AG09309 (cell line): ENCODE measurements around the gene UBE2D3.
"Not testable (repeated sequence)": the region's sequence is repeated elsewhere in the genome, so short reads cannot be mapped to it uniquely, and the experiment has no call there.

Experiments used
- DNase-seq: peaks from one replicate; pipeline ENCODE4 v3.0.0-alpha.2; 2010; ENCODE audit warnings: low read depth
- H3K4me3 ChIP-seq: 2 replicates; pipeline ENCODE4 v1.5.1; 2011; ENCODE audit warnings: mild to moderate bottlenecking, low read depth, low read length, moderate library complexity; ENCODE audit not compliant: control insufficient read depth
- TF ChIP-seq, protein P1 (sequence below): IDR thresholded peaks from 2 replicates; pipeline ENCODE4 v1.5.1; 2011; ENCODE audit warnings: mild to moderate bottlenecking, low read depth, low read length, inconsistent platforms; ENCODE audit not compliant: insufficient read depth, control insufficient read depth; ENCODE audit errors: missing control alignments

UBE2D3 gene

DNA sequence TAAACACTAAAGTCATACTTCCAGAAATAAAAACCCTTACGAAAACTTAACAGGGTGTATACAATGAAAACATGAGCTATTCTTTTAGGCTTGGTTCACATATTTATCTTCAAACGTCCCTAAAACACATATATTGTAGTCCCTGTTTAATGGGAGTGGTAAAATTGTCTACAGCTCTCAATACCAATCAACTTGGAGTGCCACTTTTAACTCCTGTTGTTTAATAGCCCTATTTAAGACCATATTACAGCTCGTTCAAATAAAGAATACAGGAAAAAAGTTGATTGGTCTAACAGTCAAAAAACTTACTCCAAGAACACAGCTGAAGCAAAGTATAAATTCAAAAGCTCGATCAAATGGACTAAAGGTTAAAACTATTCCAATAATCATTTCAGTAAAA is 3.9 kb downstream of the UBE2D3 start:
- peak overlapping the region; percentile 80 for H3K4me3 ChIP-seq
- no peak for DNase-seq
- TF ChIP-seq, protein P1, sequence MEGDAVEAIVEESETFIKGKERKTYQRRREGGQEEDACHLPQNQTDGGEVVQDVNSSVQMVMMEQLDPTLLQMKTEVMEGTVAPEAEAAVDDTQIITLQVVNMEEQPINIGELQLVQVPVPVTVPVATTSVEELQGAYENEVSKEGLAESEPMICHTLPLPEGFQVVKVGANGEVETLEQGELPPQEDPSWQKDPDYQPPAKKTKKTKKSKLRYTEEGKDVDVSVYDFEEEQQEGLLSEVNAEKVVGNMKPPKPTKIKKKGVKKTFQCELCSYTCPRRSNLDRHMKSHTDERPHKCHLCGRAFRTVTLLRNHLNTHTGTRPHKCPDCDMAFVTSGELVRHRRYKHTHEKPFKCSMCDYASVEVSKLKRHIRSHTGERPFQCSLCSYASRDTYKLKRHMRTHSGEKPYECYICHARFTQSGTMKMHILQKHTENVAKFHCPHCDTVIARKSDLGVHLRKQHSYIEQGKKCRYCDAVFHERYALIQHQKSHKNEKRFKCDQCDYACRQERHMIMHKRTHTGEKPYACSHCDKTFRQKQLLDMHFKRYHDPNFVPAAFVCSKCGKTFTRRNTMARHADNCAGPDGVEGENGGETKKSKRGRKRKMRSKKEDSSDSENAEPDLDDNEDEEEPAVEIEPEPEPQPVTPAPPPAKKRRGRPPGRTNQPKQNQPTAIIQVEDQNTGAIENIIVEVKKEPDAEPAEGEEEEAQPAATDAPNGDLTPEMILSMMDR = no peak

DNA sequence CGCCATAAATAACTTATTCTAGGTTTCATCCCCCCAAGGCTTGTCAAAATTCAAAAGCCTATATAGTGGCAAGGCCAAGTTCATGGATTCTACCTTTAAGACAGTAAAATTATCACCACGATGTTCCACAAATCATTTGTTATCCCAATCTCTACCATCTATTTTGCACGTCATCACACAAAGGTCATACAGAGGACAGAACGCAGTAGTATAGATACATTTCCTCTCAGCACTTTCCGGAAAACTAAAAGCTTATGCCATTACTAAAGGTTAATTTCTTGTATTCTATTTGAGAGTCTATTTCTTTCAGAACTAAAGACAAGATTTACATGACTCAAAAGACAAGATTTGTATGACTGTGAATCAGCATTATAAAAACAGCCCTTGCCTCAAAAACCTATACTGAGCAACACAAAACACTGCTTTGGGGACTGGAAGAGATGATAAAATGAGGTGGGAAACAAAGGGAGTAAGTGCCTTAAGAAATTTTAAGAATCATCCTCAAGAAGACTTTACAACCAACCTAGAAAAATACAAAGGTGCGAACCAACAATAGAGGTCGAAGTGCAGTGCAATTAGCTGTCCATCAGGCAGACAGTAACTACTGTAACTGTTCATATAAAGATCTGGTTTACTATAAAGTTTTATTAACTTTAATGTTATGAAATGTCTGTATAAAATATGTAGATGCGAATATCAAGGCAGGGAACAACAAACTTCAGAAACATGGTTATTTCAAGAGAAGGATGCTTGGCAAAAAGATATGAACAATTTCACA is 7.6 kb downstream of the UBE2D3 start:
- TF ChIP-seq, protein P1 = no peak
- no peak for DNase-seq
- H3K4me3 ChIP-seq = no peak overlapping the region

DNA sequence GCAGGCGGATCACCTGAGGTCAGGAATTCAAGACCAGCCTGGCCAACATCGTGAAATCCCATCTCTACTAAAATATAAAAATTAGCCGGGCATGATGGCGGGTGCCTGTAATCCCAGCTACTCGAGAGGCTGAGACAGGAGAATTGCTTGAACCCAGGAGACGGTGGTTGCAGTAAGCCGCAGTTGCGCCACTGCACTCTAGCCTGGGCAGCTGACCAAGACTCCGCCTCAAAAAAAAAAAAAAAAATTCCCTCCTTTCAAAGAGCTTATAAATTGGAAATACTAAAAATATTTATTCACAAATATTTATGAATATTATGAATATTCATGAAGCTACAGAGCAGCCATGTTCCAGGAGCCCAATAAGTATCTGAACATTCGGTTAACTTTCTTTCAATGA is 8.3 kb downstream of the UBE2D3 start:
- H3K4me3 ChIP-seq, DNase-seq: not testable (repeated sequence)

DNA sequence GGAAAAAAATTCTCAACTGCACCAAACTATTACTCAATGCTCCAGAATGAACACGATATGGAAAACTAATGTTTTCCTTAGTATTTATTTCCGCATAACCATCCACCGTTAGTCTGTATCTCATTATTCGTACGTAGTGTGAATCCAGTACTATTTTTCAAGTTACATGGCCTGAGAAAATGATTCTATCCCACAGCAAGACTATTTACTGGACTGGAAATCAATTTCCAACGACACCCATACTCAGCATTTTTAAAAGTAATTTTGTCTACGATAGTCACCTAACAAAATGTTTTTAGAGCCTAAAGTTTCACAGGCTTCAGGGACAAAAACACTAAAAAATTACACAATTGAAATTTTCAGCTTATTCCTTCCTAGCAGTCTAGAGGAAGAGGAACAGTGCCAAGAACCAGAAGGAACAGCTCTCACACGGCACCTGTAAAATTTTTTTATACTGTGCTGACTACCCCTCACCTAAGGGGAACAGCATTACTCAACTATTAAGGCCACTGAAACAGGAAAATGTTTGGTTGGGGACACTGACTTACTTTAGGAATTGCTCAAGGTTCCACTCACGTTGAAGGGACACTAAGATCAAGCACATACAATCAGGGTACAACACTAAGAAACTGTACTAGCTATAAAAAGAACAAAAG is 9.6 kb downstream of the UBE2D3 start:
- TF ChIP-seq, protein P1 = no peak
- H3K4me3 ChIP-seq = no peak overlapping the region

DNA sequence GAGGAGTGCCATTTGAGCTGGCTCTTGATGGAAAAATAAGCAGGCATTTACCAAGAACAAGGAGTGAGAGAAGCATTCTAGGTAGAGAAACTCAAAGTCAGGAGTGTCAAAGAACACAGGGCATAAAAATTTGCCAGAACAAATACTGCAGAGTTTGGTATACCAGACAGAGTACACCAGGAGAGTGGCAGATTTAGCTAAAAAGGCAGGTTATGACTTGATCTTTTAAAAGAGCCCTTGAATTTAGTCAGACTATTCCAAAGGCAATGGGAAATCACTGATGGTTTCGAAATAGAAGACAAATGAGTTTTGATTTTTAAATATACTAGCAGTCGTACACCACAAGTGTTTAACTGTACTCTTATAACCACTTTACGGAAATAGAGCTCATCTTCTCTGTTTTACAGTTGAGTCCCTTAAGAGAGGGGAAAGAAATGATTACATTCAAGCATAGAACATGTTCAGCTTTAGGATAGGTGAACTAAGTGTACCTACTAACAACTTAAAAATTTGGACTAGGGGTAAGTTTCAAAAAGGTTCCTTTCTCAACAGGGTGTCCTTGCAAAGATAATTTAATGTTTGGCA is 10.2 kb downstream of the UBE2D3 start:
- H3K4me3 ChIP-seq = no peak overlapping the region
- DNase-seq = no peak
- TF ChIP-seq, protein P1 = no peak

More for the DNA sequence above, 9.6 kb downstream of the UBE2D3 start:
- DNase-seq = no peak

DNA sequence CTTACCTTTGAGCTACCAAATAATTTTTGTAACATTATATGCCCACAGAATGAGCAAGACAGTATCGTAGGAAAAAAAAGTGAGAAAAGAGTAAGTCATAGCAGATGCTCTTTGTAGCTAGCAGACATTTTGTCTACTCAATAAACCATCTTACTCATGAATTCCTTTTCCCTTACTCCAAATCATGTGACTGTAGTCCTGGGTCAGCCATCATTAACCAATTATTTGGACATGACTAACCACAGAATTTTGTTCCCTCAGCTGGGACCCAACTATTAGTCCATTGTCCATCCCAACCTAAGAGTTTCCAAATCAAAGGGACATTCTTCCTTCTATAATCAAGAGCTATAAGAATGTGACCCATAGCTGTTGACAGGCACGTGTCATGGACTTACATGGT is 11.4 kb downstream of the UBE2D3 start:
- peak; percentile 57 for DNase-seq
- no peak overlapping the region for H3K4me3 ChIP-seq

More for the DNA sequence above, 11.4 kb downstream of the UBE2D3 start:
- TF ChIP-seq, protein P1 = no peak
